Renal cortex interstitium (tissue), 11 donors: ENCODE measurements around the gene PA2G4. TPM values are rescaled to one million over a fixed set of nuclear protein-coding genes. Genes with fewer than 3 reads are reported as not detected.

Source experiments
- DNase-seq, 11 donors: peaks; one replicate each; pipeline ENCODE4 v3.0.0-alpha.2; 2013; ENCODE audit warnings: low read depth in 9 of 11, low spot score in 4 of 11; ENCODE audit errors: extremely low read depth in 1 of 11
- polyA plus RNA-seq, 3 donors: library from polyadenylated mRNA; unstranded; fragments of 120-200 nt; gene quantifications; one replicate each; pipeline ENCODE4 v1.2.1, GENCODE V29; 2013; ENCODE audit not compliant: insufficient read length in 3 of 3

The PA2G4 gene
- polyA plus RNA-seq, 3 donors: 138 to 175 (median 171) TPM

GRCh38 chr12:56117778-56118687 is 13.7 kb downstream of the PA2G4 start, which contains the start of gene ZC3H10:
Gene ZC3H10, plus strand, starts transcription at chr12:56118266. Its CDS starts 2,297 bp downstream, at chr12:56120563.
- peak; percentile 94 to 100 (median 99) for DNase-seq

DNA sequence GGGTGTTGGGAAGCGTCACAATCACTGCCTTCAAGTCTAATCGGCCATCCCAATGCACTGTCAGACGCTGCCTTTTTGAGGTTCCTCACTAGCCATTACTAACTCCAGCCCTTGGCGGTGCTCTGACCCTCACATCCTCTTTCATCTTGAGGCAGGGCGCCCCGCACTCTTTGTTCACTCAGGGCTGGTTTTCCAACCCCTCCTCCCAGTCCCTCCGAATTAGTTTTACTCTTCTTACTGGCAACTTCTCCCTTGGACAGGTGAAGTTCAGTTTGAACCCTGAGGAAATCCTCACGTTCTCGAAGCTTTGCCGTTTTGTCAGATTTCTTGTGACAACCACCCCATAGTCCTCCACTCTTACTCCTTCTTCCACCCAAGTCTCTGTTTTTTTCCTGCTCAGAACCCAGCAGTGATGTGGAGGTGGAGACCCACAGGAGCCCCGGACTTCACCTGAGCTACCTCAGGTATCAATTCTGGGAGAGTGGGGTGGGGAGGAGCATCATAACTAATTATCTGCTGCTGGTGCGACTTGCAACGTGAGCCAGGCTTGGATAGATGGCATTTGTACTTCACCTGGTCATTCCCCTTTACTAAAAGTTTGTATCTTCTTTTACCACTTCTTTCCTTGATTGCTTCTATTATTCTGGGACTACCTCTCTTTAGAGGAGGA is 14.5 kb downstream of the PA2G4 start:
- no peak for DNase-seq

DNA sequence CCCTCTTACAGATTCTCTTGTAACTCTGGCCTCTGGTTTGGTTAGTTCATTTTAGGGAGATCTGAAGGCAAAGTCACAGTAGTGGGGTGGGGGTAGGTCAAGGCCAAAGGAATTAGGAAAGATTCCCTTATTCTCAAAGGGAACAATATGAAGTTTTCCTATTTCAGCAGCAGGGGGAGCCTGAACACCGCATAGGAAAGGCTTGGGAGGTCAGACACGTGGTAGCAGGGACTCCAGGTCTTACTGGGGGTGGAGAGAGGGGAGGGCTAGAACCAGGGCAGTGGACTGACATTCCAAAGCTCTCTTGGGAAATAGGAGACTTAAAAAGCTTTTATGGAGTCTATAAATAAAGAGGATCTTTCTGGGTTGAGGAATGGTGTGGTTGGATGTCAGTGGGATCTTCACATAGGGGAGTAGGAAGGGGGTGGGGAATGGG is 15.0 kb downstream of the PA2G4 start:
- peak in 8 of 11 donors; percentile 70 to 93 (median 84) for DNase-seq

- DNase-seq: no peak
Observed at GRCh38 chr12:56120158-56120846, 15.9 kb downstream of the PA2G4 start.

DNA sequence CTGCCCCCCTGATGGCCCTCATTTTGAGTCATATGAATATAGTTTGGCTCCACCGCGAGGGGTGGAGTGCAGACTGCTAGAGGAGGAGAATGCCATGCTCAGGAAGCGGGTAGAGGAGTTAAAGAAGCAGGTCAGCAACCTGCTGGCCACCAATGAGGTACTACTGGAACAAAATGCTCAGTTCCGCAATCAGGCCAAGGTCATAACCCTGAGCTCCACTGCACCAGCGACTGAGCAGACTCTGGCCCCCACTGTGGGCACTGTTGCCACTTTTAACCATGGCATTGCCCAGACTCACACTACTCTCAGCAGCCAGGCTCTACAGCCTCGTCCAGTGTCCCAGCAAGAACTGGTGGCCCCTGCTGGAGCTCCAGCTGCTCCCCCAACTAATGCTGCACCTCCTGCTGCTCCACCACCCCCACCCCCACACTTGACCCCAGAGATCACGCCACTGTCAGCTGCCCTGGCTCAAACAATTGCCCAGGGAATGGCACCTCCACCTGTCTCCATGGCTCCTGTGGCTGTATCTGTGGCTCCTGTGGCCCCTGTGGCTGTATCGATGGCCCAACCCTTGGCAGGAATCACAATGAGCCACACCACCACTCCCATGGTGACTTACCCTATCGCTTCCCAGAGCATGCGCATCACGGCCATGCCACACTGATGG is 17.0 kb downstream of the PA2G4 start:
- DNase-seq: no peak

DNA sequence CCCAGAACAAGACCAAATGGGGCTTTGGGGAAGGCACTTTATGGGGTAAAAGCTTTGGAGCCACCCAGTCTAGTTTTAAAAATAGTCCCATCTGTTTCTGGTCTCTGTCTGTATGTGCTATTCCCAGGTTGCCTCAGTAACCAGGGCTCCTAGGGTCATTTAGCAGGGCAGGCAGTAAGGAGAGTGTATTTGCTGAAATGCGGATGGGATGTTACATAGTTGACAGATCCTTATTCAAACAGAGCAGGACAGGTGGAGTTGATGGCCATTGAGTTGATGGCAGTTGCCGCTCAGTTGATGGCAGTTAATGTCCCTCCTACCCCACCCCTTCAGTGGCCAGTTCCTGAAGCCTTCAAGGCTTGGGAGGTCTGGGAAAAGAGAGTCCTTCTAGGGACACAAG is 18.3 kb downstream of the PA2G4 start:
- DNase-seq: no peak

DNA sequence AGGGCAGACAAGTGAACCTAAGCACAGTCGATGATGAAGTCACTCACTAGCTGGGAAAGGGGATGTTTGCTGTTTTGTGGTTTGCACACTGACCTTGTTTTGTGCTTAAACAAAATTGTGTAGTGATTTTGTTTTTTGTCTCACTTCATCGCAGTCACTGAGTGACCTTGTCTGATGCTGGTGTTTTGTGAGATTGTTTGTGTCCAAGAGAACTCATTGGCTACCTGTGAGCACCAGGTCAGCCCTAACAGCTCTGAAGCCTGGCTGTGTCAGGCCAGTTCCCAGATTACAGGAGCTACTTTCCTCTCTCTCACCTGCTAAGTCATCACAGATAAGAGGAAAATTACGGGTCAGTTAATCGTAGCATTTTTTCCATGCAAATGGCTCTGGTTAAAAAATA is 19.8 kb downstream of the PA2G4 start:
- DNase-seq: no peak

- no peak for DNase-seq
Observed at GRCh38 chr12:56126732-56127239, 22.4 kb downstream of the PA2G4 start.

- DNase-seq: no peak
Observed at GRCh38 chr12:56127485-56127887, 23.1 kb downstream of the PA2G4 start.

DNA sequence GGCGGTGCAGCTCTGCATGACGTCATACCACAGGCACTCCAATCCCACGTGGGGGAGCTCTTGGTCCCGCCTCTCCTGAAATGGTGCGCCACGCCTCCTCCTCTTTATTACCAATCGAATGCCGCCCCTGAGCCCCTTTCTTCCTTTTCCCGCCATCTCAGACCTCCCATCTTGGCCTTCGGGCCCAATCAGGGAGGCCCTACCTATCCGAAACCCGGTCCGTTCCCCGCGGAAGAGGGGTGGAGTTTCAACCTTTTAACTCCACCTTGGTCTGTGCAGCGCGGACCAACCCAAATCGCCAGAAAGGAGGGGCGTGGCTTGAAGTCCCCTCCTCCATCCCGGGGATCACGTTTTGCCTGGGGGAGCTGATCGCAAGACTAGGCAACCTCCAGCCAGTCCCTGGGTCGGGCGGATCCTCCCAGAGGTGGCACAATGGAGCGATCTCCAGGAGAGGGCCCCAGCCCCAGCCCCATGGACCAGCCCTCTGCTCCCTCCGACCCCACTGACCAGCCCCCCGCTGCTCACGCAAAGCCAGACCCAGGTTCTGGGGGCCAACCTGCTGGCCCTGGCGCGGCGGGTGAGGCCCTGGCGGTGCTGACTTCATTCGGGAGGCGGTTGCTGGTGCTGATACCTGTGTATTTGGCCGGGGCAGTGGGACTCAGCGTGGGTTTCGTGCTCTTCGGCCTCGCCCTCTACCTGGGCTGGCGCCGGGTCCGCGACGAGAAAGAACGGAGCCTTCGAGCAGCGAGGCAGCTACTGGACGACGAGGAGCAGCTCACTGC is 23.7 kb downstream of the PA2G4 start, which contains the start of gene ESYT1:
TSS of gene ESYT1 (plus strand) at position 380 of the 782 bp plus-strand sequence. CDS start at position 433, 53 bp downstream.
- DNase-seq: peak; percentile 96 to 100 (median 99)

DNA sequence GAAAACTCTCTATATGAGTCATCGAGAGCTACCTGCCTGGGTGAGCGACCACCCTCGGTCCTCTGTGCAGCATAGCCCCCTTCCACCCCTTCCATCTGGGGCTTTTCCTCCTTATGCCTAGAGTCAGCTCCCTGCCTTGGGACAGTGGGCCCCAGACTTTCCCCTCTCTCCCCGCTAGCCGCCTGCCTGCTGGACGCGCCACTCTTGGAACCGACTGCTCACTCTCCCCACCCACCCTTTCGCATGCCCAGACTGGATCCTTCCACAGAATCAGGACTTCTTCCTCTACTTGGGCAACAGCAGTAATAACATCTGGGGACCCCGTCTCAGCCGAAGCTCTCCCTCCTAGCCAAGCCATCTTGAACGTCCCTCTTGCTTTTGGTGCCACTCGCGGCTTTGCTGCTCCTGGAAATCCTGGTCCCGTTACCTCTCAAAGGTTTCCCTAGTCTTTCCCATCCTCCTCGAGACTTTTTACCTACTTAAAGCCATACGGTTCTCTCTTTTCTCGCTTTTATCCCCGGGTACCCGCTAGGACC is 24.4 kb downstream of the PA2G4 start:
- DNase-seq: no peak

DNA sequence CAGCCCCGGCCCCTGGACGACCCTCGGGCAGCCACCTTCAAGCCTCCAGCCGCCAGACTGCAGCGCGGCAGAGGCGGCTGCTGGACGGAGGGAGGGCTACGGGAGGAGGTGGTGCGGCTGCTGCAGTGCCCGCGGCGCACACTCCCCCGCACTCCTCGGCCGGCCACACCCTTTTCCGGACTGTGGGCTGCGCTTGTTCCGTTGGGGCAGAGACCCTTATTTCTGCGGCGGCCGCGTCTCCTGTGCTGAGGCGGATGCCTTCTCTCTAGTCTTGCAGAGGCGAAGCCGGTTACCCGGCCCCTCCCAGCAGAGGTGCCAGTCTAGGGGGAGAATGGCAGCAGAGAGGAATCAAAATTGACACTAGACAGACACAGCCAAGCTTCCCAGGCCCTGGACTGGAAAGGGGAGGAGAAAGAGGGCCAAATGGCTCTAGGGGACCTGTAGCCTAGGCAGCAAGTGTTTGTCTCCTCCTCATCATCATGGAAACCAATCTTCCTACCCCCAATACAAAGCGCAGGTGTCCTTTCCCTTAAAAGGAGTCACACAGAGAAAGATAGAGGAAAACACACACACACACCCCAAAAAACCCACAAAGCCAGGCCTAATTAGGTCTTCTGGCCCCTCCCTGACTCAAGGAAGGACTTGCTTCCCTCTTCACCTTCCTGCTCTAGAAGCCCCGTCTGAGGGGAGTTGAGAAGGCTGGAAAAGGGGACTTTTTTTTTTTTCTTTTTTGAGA is 25.0 kb downstream of the PA2G4 start:
- no peak for DNase-seq

DNA sequence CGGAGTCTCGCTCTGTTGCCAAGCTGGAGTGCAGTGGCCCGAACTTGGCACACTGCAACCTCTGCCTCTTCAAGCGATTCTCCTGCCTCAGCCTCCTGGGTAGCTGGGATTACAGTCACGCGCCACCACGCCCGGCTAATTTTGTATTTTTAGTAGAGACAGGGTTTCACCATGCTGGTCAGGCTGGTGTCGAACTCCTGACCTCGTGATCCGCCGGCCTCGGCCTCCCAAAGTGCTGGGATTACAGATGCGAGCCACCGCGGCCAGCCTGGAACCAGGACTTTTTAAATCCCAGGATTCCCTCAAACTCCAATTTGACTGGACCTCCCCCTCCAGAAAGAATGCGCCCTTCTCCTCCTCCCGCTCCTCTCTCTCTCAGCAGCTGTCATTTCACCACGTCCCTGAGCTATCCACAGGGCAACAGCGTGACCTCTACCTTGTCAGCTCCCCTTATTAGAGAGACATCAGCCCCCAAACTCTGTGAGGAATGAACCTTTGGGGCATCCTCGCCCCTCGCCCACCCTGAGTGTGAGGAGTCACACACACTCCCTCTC is 25.7 kb downstream of the PA2G4 start:
- DNase-seq: no peak

DNA sequence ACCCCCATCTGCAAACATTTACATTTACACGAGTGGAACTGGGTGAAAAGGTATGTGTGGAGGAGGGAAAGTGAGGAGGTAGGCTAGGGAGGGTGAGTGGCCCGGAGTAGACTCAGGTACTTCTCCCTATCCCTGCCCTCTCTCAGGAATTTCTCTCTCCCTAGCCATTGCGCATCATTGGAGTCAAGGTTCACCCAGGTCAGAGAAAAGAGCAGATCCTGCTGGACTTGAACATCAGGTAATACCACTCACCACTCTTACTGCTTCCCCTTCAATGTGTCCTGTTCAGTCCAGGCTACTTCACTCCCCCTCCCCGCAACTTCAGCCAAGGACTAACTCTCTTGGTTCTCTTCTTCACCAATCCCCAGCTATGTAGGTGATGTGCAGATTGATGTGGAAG is 26.5 kb downstream of the PA2G4 start:
- no peak for DNase-seq

DNA sequence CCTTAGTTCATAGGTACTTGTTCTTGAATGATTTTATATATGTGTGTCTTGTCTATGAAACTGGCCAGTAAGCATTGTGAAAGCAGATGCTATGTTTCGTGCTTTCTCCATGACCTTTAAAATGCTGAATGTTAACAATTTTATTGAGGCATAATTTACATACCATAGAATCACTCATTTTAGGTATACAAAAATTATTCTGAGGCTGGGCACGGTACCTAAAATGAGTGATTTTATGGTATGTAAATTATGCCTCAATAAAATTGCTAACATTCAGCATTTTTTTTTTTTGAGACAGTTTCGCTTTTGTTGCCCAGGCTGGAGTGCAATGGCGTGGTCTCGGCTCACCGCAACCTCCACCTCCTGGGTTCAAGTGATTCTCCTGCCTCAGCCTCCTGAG is 30.5 kb downstream of the PA2G4 start:
- no peak for DNase-seq

DNA sequence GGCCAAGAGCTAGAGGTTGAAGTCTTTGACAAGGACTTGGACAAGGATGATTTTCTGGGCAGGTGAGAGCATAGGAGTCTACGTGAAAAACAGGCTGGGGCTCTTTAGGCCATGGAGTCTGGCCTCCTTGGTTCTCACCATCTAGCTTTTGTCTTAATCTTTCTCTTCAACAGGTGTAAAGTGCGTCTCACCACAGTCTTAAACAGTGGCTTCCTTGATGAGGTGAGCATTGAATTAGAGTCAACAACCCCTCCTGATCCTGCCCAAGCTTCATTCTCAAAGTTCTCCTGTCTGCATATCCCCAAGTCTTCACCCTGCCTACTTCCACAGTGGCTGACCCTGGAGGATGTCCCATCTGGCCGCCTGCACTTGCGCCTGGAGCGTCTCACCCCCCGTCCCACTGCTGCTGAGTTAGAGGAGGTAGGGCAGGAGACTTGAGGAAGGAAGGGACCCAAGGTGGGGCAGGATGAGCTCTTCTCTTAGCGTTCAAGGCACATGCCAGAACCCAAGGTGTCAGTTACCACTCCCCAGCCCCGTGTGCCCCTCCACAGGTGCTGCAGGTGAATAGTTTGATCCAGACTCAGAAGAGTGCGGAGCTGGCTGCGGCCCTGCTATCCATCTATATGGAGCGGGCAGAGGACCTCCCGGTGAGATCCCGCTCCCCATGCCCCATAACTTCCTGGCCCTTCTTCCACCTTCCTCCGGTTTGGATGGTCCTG is 33.7 kb downstream of the PA2G4 start:
- no peak for DNase-seq
